Ovary (tissue), 3 donors: ENCODE data around the gene ALLC.

ENCODE experiments used
- EP300 ChIP-seq: sonication (generic); formaldehyde crosslinking; IDR thresholded peaks from one replicate; pipeline ENCODE4 v1.6.1; 2017; ENCODE audit warnings: antibody characterized with exemption
- POLR2A ChIP-seq: fragments of 450-650 bp; IDR thresholded peaks from one replicate; pipeline ENCODE4 v1.6.1; 2017; ENCODE audit warnings: antibody characterized with exemption, mild to moderate bottlenecking, moderate library complexity
- TF ChIP-seq, protein P1 (sequence below), 3 donors: fragments of 450-650 bp in 2 of 3; fragments of 200-600 bp in 1 of 3; IDR thresholded peaks; one replicate each; pipeline versions ENCODE4 v1.5.1 to v1.8.0; 2016 to 2022; ENCODE audit warnings: antibody characterized with exemption in 3 of 3, mild to moderate bottlenecking in 1 of 3
- donor health status: DM: no; HTN: no; CAD: no.

DNA sequence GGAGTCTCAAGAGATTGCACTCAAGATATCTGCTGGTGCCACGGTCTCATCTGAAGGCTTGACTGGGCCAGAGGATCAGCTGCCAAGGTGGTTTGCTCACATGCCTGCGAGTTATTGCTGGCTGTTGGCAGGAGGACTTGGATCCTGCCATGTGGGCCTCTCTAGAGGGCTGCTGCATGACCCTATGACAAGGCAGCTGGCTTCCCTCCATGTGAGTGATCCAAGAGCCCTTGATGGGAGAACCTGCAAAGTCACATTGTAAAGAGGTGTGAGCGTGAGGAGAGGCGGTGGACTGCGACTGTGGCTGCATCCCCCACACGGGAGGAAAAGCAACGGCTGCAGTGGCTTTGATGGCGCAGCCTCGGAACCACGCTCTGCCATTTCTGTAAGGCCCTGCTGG, 4.0 kb upstream of the ALLC start:
- TF ChIP-seq, protein P1, sequence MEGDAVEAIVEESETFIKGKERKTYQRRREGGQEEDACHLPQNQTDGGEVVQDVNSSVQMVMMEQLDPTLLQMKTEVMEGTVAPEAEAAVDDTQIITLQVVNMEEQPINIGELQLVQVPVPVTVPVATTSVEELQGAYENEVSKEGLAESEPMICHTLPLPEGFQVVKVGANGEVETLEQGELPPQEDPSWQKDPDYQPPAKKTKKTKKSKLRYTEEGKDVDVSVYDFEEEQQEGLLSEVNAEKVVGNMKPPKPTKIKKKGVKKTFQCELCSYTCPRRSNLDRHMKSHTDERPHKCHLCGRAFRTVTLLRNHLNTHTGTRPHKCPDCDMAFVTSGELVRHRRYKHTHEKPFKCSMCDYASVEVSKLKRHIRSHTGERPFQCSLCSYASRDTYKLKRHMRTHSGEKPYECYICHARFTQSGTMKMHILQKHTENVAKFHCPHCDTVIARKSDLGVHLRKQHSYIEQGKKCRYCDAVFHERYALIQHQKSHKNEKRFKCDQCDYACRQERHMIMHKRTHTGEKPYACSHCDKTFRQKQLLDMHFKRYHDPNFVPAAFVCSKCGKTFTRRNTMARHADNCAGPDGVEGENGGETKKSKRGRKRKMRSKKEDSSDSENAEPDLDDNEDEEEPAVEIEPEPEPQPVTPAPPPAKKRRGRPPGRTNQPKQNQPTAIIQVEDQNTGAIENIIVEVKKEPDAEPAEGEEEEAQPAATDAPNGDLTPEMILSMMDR (IDR thresholded peaks at IDR 0.05): no peak
- no peak for TF ChIP-seq POLR2A
- TF ChIP-seq EP300: no peak
